Activated naive CD4-positive, alpha-beta T cell treated with Interleukin-2 at 50 U/mL for 16 hours (primary cell): Measurements from ENCODE around the gene CPM.
A peak's percentile ranks its signal among the peaks of the same experiment; 100 is the strongest.
"Not testable (repeated sequence)": the region's sequence is repeated elsewhere in the genome, so short reads cannot be mapped to it uniquely, and the experiment has no call there.

Experiments
- DNase-seq: peaks from one replicate; pipeline ENCODE4 v3.0.0-alpha.2; 2020

CPM gene

GRCh38 chr12:68823696-68824095, 109.3 kb downstream of the CPM start:
- no peak for DNase-seq

DNA sequence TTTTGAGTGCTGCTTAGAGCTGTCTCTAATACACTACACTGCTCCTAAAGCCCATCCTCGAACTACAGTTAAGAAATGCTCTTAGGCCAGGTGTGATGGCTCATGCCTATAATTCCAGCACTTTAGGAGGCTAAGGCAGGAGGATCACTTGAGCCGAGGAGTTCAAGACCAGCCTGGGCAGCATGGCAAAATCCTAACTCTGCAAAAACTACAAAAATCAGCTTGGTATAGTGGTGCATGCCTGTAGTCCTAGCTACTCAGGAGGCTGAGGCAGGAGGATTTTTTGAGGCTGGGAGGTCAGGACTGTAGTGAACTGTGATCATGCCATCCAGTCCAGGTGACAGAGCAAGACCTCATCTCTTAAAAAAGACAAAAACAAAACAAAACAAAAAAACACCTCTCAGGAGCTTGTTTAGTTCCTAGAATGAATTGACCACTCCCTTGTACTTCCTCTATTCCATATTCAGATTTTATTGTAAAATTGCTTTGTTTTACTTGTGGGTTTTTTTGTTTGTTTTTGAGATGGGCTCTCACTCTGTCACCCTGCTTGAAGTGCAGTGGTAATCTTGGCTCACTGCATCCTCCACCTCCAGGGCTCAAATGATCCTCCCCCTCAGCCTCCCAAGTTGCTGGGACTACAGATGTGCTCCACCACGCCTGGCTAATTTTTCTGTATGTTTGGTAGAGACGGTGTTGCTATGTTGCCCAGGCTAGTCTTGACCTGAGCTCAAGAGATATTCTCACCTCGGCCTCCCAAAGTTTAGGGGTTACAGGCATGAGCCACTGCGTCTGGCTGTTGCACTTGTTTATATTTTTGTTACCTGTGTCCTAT, 111.4 kb downstream of the CPM start:
- no peak for DNase-seq

GRCh38 chr12:68819481-68819880, 113.5 kb downstream of the CPM start:
- not testable (repeated sequence) for DNase-seq

DNA sequence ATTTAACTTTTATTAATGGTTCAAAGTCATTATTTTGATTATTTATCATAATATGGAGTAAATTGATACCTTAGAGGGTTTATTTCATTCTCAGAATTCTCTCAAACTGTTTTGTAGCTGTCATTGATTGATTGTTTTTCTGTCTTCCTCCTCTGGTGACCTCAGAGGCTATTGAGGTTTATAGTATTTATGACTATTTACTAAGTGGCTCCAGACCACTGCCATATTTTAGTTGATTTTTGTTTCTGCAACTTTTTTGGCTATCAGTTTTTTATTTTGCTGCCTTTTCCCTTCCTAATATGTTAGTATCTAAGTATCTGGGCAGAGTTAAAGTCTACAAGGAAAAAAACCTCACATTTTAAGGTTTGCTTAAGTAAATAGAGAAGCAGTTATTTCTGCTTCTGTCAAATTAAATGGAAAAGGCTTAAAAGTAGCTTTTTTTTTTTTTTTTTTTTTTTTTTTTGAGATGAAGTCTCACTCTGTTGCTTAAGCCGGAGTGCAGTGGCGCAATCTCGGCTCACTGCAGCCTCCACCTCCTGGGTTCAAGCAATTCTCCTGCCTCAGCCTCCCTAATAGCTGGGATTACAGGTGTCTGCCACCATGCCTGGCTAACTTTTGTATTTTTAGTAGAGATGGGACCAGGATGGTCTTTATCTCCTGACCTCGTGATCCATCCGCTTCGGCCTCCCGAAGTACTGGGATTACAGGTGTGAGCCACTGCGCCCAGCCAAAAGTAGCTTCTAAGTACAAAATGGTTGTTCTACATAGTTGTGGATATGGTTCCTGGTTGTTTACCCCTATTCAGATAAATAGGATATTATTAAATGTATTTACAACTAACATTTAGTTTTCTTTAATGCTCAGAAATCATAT, 116.8 kb downstream of the CPM start:
- no peak for DNase-seq

DNA sequence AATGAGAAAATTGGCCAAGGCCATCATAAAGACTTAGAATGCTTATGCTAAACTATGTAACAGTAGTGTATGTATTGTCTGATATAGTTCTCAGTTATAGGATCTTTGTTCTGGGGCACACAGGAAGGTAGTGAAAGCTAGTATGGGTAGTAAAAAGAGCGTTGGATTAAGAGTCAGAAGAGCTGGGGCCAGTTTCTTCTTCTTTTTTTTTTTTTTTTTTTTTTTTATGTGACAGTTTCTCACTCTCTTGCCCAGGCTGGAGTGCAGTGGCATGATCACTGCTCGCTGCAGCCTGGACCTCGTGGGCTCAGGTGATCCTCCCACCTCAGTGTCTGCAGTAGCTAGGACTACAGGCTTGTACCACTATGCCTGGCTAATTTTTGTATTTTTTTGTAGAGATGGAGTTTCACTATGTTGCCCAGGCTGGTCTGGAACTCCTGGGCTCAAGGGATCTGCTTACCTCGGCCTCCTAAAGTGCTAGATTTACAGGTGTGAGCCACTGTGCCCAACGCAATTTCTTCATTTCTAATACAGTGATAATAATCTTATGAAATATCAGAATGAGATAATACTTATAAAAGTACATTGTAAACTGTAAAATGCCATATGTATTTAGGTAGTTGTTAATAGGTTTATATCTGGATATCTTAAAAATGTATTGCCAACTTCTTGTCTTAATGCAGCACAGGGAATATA, 117.6 kb downstream of the CPM start:
- DNase-seq, result no peak

GRCh38 chr12:68814490-68815231, 118.3 kb downstream of the CPM start:
- DNase-seq, result no peak

DNA sequence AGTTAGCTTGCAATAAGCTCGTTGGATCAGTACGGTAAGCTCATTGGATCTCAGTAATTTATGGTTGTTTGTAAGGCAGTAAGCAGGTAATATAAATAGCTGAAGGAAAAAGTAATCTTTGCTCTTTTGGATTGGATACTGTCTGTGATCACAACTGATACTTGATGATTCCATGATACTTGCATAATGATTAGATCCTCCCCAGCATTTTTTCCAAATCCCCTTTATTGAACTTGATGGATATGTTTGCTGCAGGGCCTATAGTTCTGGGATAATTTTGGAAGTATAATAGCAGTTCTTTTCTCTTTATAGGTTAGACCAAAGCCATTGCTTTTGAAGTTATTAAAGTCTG, 119.8 kb downstream of the CPM start:
- no peak for DNase-seq

DNA sequence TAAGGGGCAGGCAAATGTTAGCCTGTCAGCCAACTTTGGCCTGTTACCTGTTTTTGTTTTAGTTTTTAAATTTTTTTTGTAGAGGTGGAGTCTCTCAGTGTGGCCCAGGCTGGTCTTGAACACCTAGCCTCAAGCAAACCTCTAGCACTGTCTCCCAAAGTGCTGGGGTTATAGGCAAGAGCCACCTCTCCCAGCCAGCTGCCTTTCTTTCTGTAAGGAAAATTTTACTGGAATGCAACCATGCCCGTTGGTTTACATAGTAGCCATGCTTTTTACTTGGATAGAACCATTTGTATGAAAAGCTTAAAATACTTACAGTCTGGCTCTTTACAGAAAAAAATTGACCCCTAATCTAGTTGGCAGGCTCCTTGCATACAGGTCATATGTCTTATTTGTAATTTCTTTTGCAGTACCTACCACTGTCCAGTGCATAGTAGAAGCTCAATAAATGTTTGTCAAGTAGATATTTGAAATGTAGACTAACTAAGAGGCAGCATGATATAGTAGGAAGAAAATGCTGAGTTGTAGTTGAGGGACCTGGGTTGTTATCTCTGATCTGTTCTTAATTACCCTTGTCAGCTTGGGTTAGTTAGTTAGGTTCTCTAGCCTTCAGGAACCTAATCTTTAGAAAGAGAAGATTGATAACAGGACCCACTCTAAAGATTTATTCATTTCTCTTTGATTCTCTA, 120.3 kb downstream of the CPM start:
- no peak for DNase-seq

GRCh38 chr12:68811573-68811972, 121.4 kb downstream of the CPM start:
- not testable (repeated sequence) for DNase-seq

DNA sequence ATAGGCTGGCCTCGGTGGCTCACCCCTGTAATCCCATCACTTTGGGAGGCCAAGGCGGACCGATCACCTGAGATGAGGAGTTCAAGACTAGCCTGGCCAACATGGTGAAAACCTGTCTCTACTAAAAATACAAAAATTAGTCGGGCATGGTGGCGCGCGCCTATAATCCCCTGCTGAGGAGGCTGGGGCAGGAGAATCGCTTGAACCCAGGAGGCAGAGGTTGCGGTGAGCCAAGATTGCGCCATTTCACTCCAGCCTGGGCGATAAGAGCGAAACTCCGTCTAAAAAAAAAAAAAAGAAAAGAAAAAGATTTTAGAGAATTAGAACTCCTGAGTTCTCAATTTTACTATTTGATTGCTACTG, 123.0 kb downstream of the CPM start:
- not testable (repeated sequence) for DNase-seq

GRCh38 chr12:68809190-68810026, 123.6 kb downstream of the CPM start:
- DNase-seq, result no peak

DNA sequence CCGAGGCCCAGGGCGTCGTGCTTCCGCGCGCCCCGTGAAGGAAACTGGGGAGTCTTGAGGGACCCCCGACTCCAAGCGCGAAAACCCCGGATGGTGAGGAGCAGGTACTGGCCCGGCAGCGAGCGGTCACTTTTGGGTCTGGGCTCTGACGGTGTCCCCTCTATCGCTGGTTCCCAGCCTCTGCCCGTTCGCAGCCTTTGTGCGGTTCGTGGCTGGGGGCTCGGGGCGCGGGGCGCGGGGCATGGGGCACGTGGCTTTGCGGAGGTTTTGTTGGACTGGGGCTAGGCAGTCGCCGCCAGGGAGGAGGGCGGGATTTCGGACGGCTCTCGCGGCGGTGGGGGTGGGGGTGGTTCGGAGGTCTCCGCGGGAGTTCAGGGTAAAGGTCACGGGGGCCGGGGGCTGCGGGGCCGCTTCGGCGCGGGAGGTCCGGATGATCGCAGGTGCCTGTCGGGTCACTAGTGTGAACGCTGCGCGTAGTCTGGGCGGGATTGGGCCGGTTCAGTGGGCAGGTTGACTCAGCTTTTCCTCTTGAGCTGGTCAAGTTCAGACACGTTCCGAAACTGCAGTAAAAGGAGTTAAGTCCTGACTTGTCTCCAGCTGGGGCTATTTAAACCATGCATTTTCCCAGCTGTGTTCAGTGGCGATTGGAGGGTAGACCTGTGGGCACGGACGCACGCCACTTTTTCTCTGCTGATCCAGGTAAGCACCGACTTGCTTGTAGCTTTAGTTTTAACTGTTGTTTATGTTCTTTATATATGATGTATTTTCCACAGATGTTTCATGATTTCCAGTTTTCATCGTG, 124.4 kb downstream of the CPM start:
- peak; percentile 70 for DNase-seq

GRCh38 chr12:68807576-68808387, 125.2 kb downstream of the CPM start, which contains the start of gene MDM2:
Gene MDM2 (plus strand): TSS chr12:68808177. CDS start chr12:68808478, 301 bp downstream.
- peak; percentile 95 for DNase-seq

DNA sequence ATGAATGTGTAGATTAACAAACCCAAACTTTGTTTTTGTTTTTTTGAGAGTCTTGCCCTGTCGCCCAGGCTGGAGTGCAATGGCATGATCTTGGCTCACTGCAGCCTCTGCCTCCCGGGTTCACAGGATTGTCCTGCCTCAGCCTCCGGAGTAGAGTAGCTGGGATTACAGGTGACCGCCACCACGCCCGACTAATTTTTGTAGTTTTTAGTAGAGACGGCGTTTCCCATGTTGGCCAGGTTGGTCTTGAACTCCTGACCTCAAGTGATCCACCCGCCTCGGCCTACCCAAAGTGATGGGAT, 125.7 kb downstream of the CPM start:
- not testable (repeated sequence) for DNase-seq

GRCh38 chr12:68806488-68807237, 126.3 kb downstream of the CPM start:
- no peak for DNase-seq

DNA sequence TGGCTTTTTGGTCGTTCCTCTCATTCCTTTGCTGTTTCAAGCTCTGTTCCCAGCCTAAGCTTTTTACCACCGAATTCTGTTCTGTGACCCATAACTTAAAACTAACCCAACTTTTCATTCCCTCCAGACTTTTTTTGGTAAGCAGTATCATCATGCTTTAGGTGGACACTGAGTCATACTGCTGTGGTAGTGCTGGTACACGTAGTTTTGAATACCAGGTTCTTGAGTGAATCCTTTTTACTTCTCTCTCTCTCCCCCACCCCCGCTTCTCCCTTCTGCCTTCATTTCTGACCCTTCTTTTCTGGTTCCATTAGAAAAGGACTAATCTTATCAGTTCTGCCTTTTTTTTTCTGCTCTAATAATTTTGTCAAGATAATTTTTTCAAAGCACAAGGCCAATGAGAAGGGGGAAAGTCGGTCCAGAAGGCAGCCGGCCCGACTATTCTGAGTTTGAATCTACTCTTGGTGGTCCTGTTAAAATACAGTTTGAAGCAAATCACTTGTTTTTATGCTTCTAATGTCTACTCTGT, 127.3 kb downstream of the CPM start:
- DNase-seq, result no peak

- DNase-seq, result no peak
These were observed 128.0 kb downstream of the CPM start for GRCh38 chr12:68804657-68805591.
